Bone marrow (tissue), 2 donors: ENCODE measurements around the gene PSIP1.
A peak's percentile ranks its signal among the peaks of the same experiment; 100 is the strongest.
"Not testable (repeated sequence)": the region's sequence is repeated elsewhere in the genome, so short reads cannot be mapped to it uniquely, and the experiment has no call there.

Experiments used
- DNase-seq, 2 donors: peaks; one replicate each; lab custom pipeline; 2025; lab: John Stamatoyannopoulos, UW

Gene PSIP1

DNA sequence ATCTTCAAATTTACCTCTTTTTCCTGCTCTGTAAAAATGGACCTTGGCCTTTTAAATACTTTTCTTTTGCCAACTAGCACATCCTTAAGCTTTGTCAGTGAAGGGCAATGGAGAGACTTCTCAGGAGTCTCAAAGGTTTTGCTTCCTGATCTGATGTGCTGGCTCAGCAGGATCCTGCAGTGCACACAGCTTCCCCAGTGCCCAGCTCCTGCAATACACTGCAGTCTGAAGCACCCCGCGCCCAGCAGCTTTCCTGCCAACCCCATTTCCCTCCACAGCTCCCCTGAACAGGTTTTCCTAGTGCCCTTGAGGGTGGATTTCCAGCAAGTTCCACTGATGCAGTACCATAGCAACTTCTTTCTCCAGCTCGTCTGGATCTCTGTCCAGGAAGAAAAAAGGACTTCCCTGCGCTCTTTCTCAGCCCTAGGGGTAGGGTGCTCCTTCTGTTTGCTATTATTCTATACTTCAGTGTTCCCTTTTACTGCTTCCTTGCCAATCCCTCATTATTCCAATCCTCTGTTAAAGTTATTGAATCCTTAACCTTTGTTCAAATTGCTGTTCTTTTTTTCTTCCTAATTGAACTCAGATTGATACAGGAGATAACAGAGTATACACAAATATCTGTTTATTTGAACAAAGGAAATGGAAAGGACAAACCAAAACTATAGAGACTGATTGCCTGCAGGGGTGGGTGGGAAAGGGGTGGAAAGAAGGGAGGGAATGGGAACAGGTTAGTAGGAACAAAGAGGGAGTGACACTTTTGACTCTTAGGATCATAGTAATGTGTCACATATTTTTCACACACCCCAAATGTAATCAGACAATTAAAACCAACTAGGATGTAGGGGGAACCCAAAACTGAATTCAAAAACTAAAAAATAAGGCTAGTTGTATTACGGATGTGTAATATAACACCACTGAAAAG is 79.6 kb downstream of the PSIP1 start:
- DNase-seq = no peak

DNA sequence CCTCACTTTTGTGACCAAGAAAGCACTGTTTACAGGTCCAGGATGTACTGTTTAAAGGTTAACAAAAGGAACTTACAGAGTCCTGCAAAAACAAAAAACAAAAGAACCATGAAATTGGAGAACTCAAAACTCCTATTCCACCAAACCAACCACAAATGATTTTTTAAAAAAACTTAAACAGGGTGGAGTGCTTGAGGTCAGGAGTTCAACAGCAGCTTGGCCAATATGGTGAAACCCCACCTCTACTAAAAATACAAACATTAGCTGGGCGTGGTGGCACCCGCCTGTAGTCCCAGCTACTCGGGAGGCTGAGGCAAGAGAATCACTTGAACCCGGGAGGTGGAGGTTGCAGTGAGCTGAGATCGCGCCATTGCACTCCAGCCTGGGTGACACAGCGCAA is 83.1 kb downstream of the PSIP1 start:
- not testable (repeated sequence) for DNase-seq

DNA sequence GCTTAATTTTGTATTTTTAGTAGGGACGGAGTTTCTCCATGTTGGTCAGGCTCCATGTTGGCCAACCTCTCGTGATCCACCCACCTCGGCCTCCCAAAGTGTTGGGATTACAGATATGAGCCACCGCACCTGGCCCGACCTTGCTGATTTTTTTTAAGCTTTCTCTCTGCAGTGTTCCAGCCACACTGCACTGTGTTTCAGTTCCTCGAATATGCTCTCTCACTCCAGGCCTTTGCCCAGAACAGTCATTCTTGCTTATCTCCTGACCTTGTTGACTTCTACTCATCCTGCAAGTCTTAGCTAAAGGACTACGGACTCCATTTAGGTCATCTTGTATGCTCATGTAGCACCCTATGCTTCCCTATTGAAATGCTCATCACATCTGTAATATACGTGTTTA is 84.8 kb downstream of the PSIP1 start:
- no peak for DNase-seq

DNA sequence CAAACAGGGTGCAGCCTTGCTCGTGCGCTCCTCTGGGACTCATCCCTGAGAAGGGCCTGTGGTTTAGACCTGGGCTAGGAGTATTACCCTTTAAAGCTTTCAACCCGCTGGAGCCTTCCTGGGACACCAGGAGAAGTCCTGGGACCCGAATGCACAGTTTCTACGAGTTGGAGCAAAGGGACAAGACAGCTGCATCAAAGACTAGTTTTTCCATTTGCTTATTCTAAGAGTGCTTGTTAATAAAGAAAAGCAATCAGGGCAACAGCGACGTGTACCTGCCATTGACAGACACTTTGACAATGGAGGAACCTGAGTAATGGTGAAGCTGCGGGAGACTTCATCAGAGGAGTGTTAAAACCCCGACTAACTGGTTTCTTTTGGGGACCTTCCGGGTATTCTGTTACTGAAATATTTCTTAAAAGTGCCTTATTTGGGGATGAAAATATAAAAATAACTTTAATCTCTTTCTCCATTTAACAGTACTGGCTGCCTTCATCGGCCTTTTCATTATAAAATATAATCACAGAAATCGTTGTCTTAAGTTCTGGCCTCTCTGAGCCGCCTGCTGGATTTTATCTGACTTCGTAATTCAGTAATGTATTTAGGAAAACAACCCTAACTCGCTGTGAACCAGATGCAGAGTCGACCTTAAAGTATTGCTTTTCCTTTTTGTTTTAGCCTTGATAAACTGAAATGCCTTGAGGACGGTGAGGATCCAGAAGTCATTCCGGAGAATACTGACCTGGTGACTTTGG is 87.4 kb downstream of the PSIP1 start:
- DNase-seq = no peak

DNA sequence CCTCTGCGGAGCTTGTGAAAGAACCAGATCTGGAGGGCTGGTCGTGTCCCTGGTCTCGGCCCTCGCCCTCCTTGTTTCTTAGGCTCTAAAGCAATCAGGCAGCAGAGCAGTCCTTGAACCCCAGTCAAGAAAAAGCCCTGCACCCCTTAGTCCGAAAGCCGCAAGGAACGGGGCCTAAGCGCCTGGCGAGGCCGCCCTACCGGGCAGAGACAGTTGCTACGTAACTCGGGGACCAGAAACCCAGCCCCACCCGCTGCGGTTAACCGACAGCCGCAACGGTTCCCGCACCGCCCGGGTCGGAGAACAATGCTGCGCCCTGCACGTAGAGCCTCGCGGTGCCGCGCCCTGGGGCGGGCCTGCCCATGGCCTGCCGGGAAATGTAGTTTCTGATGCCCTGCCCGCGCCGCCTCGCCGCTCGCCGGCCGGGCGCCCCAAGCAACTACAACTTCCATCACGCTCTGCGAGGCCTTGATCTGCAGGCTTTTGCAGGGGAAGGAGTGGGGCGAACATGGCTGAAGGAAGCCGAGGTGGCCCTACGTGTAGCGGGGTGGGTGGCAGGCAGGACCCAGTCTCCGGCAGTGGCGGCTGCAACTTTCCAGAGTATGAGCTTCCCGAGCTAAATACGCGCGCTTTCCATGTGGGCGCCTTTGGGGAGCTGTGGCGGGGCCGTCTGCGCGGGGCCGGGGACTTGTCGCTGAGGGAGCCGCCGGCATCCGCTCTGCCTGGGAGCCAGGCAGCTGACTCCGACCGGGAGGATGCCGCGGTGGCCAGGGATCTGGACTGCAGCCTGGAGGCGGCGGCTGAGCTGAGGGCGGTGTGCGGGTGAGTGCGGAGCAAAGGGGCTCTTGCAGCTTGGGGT is 88.2 kb downstream of the PSIP1 start, which contains the start of gene SNAPC3:
TSS of gene SNAPC3 (plus strand) at position 505 of the 859 bp plus-strand sequence. CDS start at position 509, 4 bp downstream.
- DNase-seq = peak; percentile 67 to 84

DNA sequence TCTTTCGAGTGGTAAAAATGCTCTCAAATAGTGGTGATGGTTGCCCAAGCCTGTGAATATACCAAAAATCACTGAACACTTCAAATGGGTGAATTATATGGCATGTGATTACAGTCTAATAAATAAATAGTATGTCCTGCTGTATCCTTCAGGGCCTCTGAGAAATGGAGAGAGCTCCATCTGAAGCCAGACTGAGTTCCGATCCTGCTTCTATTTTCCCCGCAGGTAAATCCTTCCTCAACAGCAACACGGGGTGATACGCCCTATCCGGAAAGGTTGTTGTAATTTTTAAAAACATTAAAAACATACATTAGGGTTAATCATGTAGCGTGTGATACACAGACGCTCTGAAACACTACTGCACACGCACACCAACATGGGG is 88.8 kb downstream of the PSIP1 start:
- DNase-seq = no peak

DNA sequence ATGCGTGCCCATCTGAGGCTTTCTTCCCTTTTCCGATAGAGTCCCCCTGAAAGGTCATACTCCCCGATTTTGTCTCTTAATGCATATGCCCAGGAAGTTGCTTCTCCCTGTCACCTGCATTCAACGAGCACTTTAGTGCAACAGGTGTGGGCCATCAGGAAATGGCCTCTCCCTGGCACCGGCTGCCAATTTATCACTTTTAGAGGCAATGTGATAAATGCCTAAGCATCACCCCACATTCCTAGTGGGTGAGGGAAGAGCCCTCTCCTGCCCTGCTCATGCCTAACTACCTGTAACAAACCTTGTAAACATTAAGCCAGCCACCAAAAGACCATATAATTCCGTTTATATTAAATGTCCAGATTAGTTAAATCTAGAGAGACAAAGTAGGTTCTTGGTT is 89.2 kb downstream of the PSIP1 start:
- no peak for DNase-seq

DNA sequence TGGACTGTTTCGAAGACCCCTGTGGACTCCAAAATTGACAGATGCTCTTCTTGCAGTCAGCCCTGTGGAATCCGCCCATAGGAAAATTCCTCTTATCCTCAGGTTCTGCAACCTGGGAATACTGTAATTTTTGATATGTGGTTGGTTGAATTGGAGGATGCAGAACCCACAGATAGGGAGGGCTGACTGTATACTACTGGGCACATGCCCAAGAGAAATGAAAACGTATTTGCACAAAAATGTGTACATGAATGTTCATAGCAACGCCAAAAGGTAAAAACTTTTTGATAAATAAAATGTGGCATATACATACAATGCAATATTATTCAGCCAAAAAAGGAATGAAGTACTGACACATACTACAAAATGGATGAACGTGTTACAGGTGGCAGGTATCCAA is 90.0 kb downstream of the PSIP1 start:
- no peak for DNase-seq

DNA sequence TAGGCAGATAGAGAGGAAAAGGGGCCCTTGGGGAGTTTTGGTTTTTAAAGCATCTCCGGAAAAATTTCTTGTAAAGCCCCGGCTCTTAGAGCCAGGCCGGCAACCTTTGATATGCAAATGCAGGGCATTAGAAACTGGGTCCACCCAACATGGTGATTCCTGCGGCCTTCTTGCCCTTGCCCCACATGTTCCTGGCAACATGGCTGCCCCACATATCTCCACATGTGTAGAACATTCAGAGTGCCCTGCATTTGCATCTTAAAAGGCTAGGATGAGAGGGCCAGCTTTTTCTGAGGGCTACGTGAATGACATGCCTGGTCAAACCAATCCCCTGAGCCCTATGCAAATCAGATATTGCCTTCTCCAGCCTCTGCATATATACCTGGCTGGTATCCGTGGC is 93.1 kb downstream of the PSIP1 start:
- DNase-seq = no peak

DNA sequence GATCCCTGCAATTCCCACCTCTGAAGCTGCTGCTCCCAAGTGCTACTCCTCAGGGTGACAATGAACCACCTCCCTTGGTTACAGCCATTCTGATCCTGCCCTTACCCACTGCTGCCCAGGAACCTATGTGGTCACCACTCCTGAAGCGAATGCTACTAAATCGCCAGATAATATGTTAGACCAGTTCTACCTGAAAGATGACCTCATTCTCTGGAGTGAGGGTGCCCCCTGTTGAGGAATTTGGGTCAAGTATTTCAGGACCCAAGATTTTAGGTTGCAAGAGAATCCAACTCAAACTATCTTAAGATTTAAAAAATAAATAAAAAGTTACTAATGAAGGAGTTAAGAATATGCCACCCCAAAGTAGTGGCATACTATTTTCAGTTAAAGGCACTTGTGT is 93.9 kb downstream of the PSIP1 start:
- DNase-seq = no peak
